ENCODE data around the gene PRR5.

Gene PRR5

DNA sequence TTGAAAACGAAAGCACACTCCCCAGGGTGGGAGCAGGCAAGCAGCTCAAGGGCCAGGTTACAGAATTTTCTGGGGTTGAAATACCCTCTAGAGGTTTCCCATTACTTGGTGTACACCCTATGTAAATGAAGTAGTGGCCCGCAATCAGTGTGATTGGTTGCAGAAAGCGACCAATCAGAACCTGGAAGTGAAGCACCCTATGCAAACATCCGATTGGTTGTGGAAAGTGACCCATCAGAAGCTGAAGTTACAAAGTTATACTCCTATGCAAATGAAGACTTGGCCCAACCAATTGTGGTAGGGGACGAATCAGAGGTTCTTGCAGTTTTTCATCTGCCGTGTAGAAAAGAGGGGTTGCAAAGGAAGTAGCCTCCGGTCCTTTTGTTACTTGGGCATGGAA lies 19.2 kb downstream of the PRR5 start:
- Histone ChIP-seq H3K4me3 (ENCODE audit: low read length) (no peak overlapping the region), H3K27me3 (ENCODE audit: insufficient read depth, low read length) (no peaks in the 10 kb centered on the region), H3K9me3 (ENCODE audit: insufficient read depth, low read depth, low read length) (no peaks in the 10 kb centered on the region), H3K36me3 (ENCODE audit: insufficient read depth, low read length) (no peaks in the 10 kb centered on the region), H3K9ac (ENCODE audit: low read depth, low read length) (no peak overlapping the region), H3K27ac (ENCODE audit: low read depth, low read length) (no peak overlapping the region), H3K4me1 (ENCODE audit: insufficient read depth, low read length) (0 out of 2 replicates have a peak, but pooled peaks cover 8% of the 10 kb centered on the region)
- WGBS: 90% methylated on average over 7 of the region's 7 CpGs

GRCh38 chr22:44722611-44723010 lies 20.6 kb downstream of the PRR5 start:
- Histone ChIP-seq H3K9me3 (ENCODE audit: insufficient read depth, low read depth, low read length) (no peaks in the 10 kb centered on the region), H3K27ac (ENCODE audit: low read depth, low read length) (no peak overlapping the region), H3K36me3 (ENCODE audit: insufficient read depth, low read length) (no peaks in the 10 kb centered on the region; the same call in 1 of the 2 replicates), H3K27me3 (ENCODE audit: insufficient read depth, low read length) (no peaks in the 10 kb centered on the region), H3K4me1 (ENCODE audit: insufficient read depth, low read length) (0 out of 2 replicates have a peak, but pooled peaks cover 8% of the 10 kb centered on the region), H3K4me3 (ENCODE audit: low read length) (no peak overlapping the region), H3K9ac (ENCODE audit: low read depth, low read length) (no peak overlapping the region)
- WGBS: 88% methylated on average over 2 of the region's 2 CpGs

DNA sequence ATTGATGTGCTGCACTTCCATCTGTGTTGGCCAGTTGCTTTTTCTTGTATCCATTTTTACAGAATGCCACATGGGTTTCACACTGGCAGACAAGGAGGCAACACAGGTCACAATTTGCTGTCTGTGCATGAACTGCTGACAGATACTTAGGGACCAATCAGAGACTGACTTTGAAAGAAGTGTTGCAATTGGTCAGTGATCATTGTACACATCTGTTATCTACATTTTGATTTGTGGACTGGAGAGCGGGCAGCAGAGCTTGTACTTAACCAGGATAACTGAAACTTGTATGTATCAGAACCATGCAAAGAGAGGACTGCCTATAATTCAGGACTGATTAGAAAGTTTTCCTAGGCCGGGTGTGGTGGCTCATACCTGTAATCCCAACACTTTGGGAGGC lies 21.8 kb downstream of the PRR5 start:
- Histone ChIP-seq H3K9ac (ENCODE audit: low read depth, low read length) (no peak overlapping the region), H3K4me1 (ENCODE audit: insufficient read depth, low read length) (0 out of 2 replicates have a peak, but pooled peaks cover 8% of the 10 kb centered on the region), H3K27ac (ENCODE audit: low read depth, low read length) (no peak overlapping the region), H3K27me3 (ENCODE audit: insufficient read depth, low read length) (no peaks in the 10 kb centered on the region), H3K36me3 (ENCODE audit: insufficient read depth, low read length) (no peaks in the 10 kb centered on the region; the same call in 1 of the 2 replicates), H3K4me3 (ENCODE audit: low read length) (no peak overlapping the region), H3K9me3 (ENCODE audit: insufficient read depth, low read depth, low read length) (no peaks in the 10 kb centered on the region)
- WGBS: 93% methylated on average over 2 of the region's 2 CpGs

DNA sequence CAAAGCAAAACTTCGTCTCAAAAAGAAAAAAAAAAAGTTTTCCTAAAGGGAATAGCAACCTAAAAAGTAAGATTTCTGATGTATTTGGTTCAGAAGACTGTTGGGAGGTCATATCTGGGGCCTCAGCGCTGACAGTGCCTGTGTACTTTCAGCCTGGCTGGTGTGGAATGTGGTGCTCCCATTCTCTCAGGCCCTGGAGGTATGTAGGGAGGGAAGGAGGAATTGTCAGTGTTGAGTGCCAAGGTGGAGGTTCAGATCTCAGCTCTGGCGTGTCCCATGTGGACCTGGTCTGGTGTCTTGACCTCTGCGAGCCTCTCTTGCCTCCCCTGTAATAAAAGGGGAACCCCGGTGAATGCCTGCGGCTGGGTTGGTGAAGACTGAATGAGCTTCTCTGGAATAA lies 22.4 kb downstream of the PRR5 start:
- Histone ChIP-seq H3K9ac (ENCODE audit: low read depth, low read length) (no peak overlapping the region), H3K27ac (ENCODE audit: low read depth, low read length) (no peak overlapping the region), H3K9me3 (ENCODE audit: insufficient read depth, low read depth, low read length) (no peaks in the 10 kb centered on the region), H3K4me3 (ENCODE audit: low read length) (no peak overlapping the region), H3K4me1 (ENCODE audit: insufficient read depth, low read length) (0 out of 2 replicates have a peak, but pooled peaks cover 8% of the 10 kb centered on the region), H3K36me3 (ENCODE audit: insufficient read depth, low read length) (no peaks in the 10 kb centered on the region; the same call in 1 of the 2 replicates), H3K27me3 (ENCODE audit: insufficient read depth, low read length) (no peaks in the 10 kb centered on the region)
- WGBS: 92% methylated on average over 6 of the region's 6 CpGs

- Histone ChIP-seq H3K9ac (ENCODE audit: low read depth, low read length) (no peak overlapping the region), H3K4me1 (ENCODE audit: insufficient read depth, low read length) (0 out of 2 replicates have a peak, but pooled peaks cover 8% of the 10 kb centered on the region), H3K27ac (ENCODE audit: low read depth, low read length) (no peak overlapping the region), H3K4me3 (ENCODE audit: low read length) (no peak overlapping the region), H3K9me3 (ENCODE audit: insufficient read depth, low read depth, low read length) (no peaks in the 10 kb centered on the region), H3K27me3 (ENCODE audit: insufficient read depth, low read length) (no peaks in the 10 kb centered on the region), H3K36me3 (ENCODE audit: insufficient read depth, low read length) (no peaks in the 10 kb centered on the region; the same call in 1 of the 2 replicates)
- WGBS: 91% methylated on average over 8 of the region's 8 CpGs
Observed at GRCh38 chr22:44724859-44725258, 22.9 kb downstream of the PRR5 start.

DNA sequence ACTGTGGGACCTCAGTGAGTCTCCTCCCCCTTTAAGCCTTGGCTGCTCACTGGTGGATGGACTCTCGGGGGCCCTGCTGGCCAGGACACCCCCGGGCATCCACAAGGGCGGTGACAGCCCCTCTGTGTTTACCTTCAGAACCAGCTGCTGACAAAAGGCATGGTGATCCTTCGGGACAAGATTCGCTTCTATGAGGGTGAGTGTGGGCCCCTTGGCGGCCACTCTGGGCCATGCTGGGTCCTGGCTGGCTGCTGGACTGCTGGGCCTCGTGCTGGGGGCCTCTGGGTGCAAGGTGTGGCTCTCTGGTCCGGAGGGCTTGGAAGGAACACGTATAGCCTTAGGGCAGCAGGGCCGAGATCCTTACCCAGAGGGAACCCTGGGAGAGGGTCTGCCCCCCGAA lies 24.4 kb downstream of the PRR5 start:
- Histone ChIP-seq H3K27ac (ENCODE audit: low read depth, low read length) (no peak overlapping the region), H3K36me3 (ENCODE audit: insufficient read depth, low read length) (no peaks in the 10 kb centered on the region; the same call in 1 of the 2 replicates), H3K27me3 (ENCODE audit: insufficient read depth, low read length) (no peaks in the 10 kb centered on the region), H3K4me1 (ENCODE audit: insufficient read depth, low read length) (0 out of 2 replicates have a peak, but pooled peaks cover 3% of the 10 kb centered on the region), H3K9me3 (ENCODE audit: insufficient read depth, low read depth, low read length) (no peaks in the 10 kb centered on the region), H3K9ac (ENCODE audit: low read depth, low read length) (no peak overlapping the region), H3K4me3 (ENCODE audit: low read length) (no peak overlapping the region)
- 94% methylated on average over 11 of the region's 11 CpGs for WGBS

- Histone ChIP-seq H3K9ac (ENCODE audit: low read depth, low read length) (no peak overlapping the region), H3K9me3 (ENCODE audit: insufficient read depth, low read depth, low read length) (no peaks in the 10 kb centered on the region), H3K36me3 (ENCODE audit: insufficient read depth, low read length) (no peaks in the 10 kb centered on the region; the same call in 1 of the 2 replicates), H3K27me3 (ENCODE audit: insufficient read depth, low read length) (no peaks in the 10 kb centered on the region), H3K4me3 (ENCODE audit: low read length) (no peak overlapping the region), H3K27ac (ENCODE audit: low read depth, low read length) (no peak overlapping the region), H3K4me1 (ENCODE audit: insufficient read depth, low read length) (no peaks in the 10 kb centered on the region)
- WGBS: 94% methylated on average over 21 of the region's 21 CpGs
Observed at GRCh38 chr22:44727148-44727547, 25.1 kb downstream of the PRR5 start.

- Histone ChIP-seq H3K9me3 (ENCODE audit: insufficient read depth, low read depth, low read length) (no peaks in the 10 kb centered on the region), H3K27ac (ENCODE audit: low read depth, low read length) (no peak overlapping the region), H3K9ac (ENCODE audit: low read depth, low read length) (no peak overlapping the region), H3K36me3 (ENCODE audit: insufficient read depth, low read length) (no peaks in the 10 kb centered on the region; the same call in 1 of the 2 replicates), H3K4me1 (ENCODE audit: insufficient read depth, low read length) (no peaks in the 10 kb centered on the region), H3K27me3 (ENCODE audit: insufficient read depth, low read length) (no peaks in the 10 kb centered on the region), H3K4me3 (ENCODE audit: low read length) (no peak overlapping the region)
- WGBS: 89% methylated on average over 13 of the region's 13 CpGs
Observed at GRCh38 chr22:44727709-44728108, 25.7 kb downstream of the PRR5 start.

DNA sequence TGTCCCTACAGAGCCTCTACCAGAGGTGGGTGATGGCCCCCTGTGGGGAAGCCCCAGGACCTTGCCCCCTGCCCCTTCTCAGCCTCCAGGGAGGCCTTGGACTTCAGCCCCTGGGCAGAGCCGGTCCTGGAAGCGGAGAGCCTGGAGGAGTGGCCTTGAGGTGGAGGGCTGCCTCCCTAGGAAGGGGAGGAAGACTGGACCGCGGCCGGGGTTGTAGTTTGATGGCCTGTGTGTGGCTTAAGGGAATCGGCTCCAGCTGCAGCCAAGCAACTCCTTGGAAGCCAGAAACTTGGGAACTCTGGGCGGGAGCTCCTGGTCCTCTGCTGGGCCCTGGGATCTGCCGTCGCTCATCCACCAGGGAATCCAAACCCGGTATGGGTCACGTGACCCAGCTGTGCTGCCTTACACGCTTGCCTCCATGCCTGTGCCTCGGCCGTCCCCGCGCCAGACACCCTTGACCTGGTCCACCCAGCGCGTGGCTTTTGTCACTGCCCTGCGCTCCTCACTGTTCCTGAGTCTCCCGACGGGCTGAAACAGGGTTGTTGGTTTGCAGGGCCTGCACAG lies 26.8 kb downstream of the PRR5 start:
- Histone ChIP-seq H3K4me1 (ENCODE audit: insufficient read depth, low read length) (no peaks in the 10 kb centered on the region), H3K9me3 (ENCODE audit: insufficient read depth, low read depth, low read length) (no peaks in the 10 kb centered on the region), H3K9ac (ENCODE audit: low read depth, low read length) (no peak overlapping the region), H3K4me3 (ENCODE audit: low read length) (no peak overlapping the region), H3K36me3 (ENCODE audit: insufficient read depth, low read length) (no peaks in the 10 kb centered on the region; the same call in 1 of the 2 replicates), H3K27me3 (ENCODE audit: insufficient read depth, low read length) (no peaks in the 10 kb centered on the region), H3K27ac (ENCODE audit: low read depth, low read length) (no peak overlapping the region)
- 92% methylated on average over 21 of the region's 21 CpGs for WGBS

DNA sequence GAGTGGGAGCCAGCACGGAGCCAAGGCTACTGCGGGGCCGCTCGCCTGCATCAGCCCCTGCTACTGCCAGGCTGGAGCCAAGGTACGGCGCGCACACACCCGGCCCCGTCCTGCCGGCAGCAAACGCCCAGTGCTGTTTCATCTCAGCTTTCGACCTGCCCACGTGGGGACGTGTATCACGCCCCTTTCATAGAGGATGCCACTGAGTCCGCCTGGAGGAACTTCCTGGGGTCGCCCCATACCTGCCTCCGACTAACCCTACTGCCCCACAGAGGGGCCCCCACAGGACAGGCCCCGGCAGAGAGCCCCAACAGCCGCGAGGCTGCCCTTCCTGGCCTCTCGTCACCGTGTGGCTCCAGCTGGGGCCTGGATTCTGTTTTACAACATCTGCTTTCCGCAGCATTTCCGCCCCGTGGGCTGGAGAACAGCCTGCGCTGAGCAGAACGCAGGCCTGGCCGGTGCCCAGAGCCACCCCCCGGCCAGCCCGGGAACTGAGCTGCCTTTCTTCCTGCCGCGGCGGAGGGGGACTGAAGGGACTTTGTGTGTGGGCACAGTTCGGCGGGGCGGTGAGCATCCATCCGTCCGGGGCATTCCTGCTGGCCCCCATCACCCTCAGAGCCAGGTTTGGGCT lies 27.5 kb downstream of the PRR5 start:
- Histone ChIP-seq H3K27ac (ENCODE audit: low read depth, low read length) (no peak overlapping the region), H3K9ac (ENCODE audit: low read depth, low read length) (no peak overlapping the region), H3K27me3 (ENCODE audit: insufficient read depth, low read length) (no peaks in the 10 kb centered on the region), H3K4me3 (ENCODE audit: low read length) (no peak overlapping the region), H3K4me1 (ENCODE audit: insufficient read depth, low read length) (no peaks in the 10 kb centered on the region), H3K9me3 (ENCODE audit: insufficient read depth, low read depth, low read length) (no peaks in the 10 kb centered on the region), H3K36me3 (ENCODE audit: insufficient read depth, low read length) (no peaks in the 10 kb centered on the region; the same call in 1 of the 2 replicates)
- WGBS: 94% methylated on average over 39 of the region's 39 CpGs

DNA sequence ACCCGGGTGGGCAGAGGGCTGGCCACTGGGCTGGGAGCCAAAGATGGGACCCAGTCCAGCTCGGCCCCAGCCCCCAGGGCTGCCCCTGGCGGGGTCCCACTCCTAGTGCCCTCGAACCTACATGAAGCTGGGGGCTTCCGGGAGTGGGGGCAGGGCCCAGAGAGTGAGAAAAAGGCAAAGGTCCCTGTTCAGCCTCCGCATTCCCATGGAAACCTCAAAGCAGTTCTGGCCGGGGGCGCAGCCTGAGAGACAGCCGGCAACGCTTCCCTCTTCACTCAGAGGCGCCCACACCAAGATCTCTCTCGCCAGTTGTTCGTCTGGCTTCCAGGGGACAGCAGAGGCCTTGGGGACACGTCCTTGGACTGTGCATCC lies 28.0 kb downstream of the PRR5 start:
- Histone ChIP-seq H3K36me3 (ENCODE audit: insufficient read depth, low read length) (no peaks in the 10 kb centered on the region; the same call in 1 of the 2 replicates), H3K27ac (ENCODE audit: low read depth, low read length) (no peak overlapping the region), H3K4me3 (ENCODE audit: low read length) (no peak overlapping the region), H3K4me1 (ENCODE audit: insufficient read depth, low read length) (no peaks in the 10 kb centered on the region), H3K9ac (ENCODE audit: low read depth, low read length) (no peak overlapping the region), H3K27me3 (ENCODE audit: insufficient read depth, low read length) (no peaks in the 10 kb centered on the region), H3K9me3 (ENCODE audit: insufficient read depth, low read depth, low read length) (no peaks in the 10 kb centered on the region)
- 93% methylated on average over 14 of the region's 14 CpGs for WGBS
